Skeletal muscle satellite cell (primary cell): ENCODE measurements around the gene INVS.
"Not testable (repeated sequence)": the region's sequence is repeated elsewhere in the genome, so short reads cannot be mapped to it uniquely, and the experiment has no call there.

Experiments
- H3K27me3 ChIP-seq: 2 replicates; pipeline ENCODE4 v1.7.0; 2013; ENCODE audit warnings: low read length; ENCODE audit not compliant: control insufficient read depth, insufficient read depth
- H3K36me3 ChIP-seq: 2 replicates; pipeline ENCODE4 v1.7.0; 2013; ENCODE audit warnings: mild to moderate bottlenecking, control low read depth, low read length; ENCODE audit not compliant: insufficient read depth
- H3K4me1 ChIP-seq: 2 replicates; pipeline ENCODE4 v1.7.0; 2013; ENCODE audit warnings: low read length; ENCODE audit not compliant: control insufficient read depth, insufficient read depth
- H3K4me2 ChIP-seq: 2 replicates; pipeline ENCODE4 v1.7.0; 2013; ENCODE audit warnings: mild to moderate bottlenecking, low read length
- H3K4me3 ChIP-seq: 2 replicates; pipeline ENCODE4 v1.7.0; 2013; ENCODE audit warnings: low read length
- H3K9ac ChIP-seq: 2 replicates; pipeline ENCODE4 v1.7.0; 2013; ENCODE audit warnings: mild to moderate bottlenecking, low read depth, low read length, moderate library complexity
- H3K9me3 ChIP-seq: replicated peaks from 2 replicates; pipeline ENCODE4 v1.7.0; 2013; ENCODE audit warnings: mild to moderate bottlenecking, control low read depth, low read length

INVS gene

GRCh38 chr9:100229561-100229960, 130.5 kb downstream of the INVS start:
- H3K4me1 ChIP-seq: no peaks in the 10 kb centered on the region
- H3K36me3 ChIP-seq: peaks cover 10% of the 10 kb centered on the region
- no peaks in the 10 kb centered on the region for H3K9me3 ChIP-seq
- H3K9ac ChIP-seq: no peak overlapping the region
- no peak overlapping the region for H3K4me3 ChIP-seq
- no peaks in the 10 kb centered on the region for H3K27me3 ChIP-seq
- no peak overlapping the region for H3K4me2 ChIP-seq

DNA sequence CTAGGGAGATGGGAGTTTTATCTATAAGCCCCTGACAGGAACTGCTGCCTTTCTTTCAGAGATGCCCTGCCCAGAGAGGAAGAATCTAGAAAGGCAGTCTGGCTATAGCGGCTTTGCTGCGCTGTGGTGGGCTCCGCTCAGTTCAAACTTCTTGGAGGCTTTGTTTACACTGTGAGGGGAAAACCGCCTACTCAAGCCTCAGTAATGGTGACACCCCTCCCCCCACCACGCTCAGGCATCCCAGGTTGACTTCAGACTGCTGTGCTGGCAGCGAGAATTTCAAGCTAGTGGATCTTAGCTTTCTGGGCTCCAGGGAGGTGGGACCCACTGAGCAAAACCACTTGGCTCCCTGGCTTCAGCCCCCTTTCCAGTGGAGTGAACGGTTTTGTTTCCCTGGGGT, 137.9 kb downstream of the INVS start:
- H3K4me1 ChIP-seq, H3K9ac ChIP-seq, H3K9me3 ChIP-seq, H3K4me2 ChIP-seq, H3K36me3 ChIP-seq, H3K4me3 ChIP-seq, H3K27me3 ChIP-seq: not testable (repeated sequence)

GRCh38 chr9:100240512-100240911, 141.5 kb downstream of the INVS start:
- H3K36me3 ChIP-seq: peaks cover 7% of the 10 kb centered on the region
- no peaks in the 10 kb centered on the region for H3K27me3 ChIP-seq
- H3K4me2 ChIP-seq: no peak overlapping the region
- H3K4me1 ChIP-seq: no peaks in the 10 kb centered on the region
- no peak overlapping the region for H3K4me3 ChIP-seq
- H3K9ac ChIP-seq: no peak overlapping the region
- no peaks in the 10 kb centered on the region for H3K9me3 ChIP-seq

DNA sequence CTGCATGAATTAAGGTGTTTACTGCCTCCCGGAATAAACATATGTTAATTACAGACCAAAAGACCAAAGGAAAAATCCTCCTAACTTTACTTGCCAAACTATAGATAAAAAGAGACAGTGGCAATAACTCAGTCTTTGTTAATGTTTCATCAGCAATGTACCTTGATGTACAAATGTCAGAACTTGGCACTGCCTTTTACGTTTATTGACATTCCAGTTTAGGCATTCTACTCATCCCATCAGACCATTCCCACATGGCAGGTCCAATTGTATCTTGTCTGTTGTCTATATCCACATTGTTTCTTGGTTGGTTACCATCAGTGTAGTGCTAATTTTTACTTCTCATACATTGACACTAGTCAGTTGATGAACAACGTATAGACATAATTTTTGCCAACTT, 168.2 kb downstream of the INVS start:
- no peaks in the 10 kb centered on the region for H3K27me3 ChIP-seq
- no peak overlapping the region for H3K4me2 ChIP-seq
- no peak overlapping the region for H3K9ac ChIP-seq
- no peak overlapping the region for H3K4me3 ChIP-seq
- no peaks in the 10 kb centered on the region for H3K36me3 ChIP-seq
- no peaks in the 10 kb centered on the region for H3K9me3 ChIP-seq
- H3K4me1 ChIP-seq: no peaks in the 10 kb centered on the region

DNA sequence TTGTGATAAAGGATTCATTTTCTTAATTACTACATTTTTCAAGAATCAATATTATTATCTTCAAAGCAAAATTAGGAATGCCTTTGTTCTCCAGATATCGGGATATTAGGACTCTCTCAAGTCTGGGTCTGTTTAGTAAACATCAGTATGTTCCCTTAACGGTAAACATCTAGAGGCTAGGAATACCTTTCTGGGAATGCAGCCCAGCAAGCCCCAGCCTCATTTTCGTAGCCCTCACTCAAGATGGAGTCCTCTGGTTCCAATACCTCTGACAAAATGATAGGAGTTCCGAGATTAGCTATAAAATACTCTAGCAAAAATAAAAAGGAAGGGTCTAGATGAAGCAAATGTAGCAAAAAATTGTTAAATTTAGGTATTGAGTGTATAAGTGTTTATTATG, 169.2 kb downstream of the INVS start:
- H3K4me3 ChIP-seq: no peak overlapping the region
- H3K36me3 ChIP-seq: peaks cover 4% of the 10 kb centered on the region
- no peak overlapping the region for H3K9ac ChIP-seq
- H3K4me1 ChIP-seq: no peaks in the 10 kb centered on the region
- H3K9me3 ChIP-seq: no peaks in the 10 kb centered on the region
- no peak overlapping the region for H3K4me2 ChIP-seq
- no peaks in the 10 kb centered on the region for H3K27me3 ChIP-seq

DNA sequence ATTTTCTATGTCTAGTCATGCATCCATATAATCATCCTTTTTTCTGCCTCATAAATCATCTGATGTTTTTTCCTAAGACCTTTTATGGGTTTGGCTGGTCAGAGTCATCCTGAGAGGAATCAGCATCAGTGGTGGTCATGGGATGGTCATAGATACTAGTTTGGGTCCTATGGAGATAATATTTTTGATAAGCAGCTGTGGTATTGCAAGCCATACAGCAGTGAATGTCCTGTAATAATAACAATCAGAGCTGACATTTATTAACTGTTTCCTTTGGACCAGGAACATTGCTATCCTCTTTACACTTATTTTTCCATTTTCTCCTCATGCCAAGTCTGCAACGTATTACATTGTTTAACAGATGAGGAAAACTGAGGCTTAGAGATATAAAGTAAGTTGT, 170.6 kb downstream of the INVS start:
- Histone ChIP-seq H3K9me3 (no peaks in the 10 kb centered on the region), H3K9ac (no peak overlapping the region), H3K36me3 (peaks cover 4% of the 10 kb centered on the region), H3K27me3 (no peaks in the 10 kb centered on the region), H3K4me1 (no peaks in the 10 kb centered on the region), H3K4me3 (no peak overlapping the region), H3K4me2 (no peak overlapping the region)

- Histone ChIP-seq H3K36me3 (peaks cover 4% of the 10 kb centered on the region), H3K4me1 (peaks cover 8% of the 10 kb centered on the region), H3K9ac (no peak overlapping the region), H3K9me3 (no peaks in the 10 kb centered on the region), H3K4me2 (no peak overlapping the region), H3K4me3 (no peak overlapping the region), H3K27me3 (no peaks in the 10 kb centered on the region)
These were observed 178.3 kb downstream of the INVS start for GRCh38 chr9:100277166-100277979.

- H3K27me3 ChIP-seq: no peaks in the 10 kb centered on the region
- H3K36me3 ChIP-seq: peaks cover 17% of the 10 kb centered on the region
- H3K4me1 ChIP-seq: peaks cover 8% of the 10 kb centered on the region
- H3K9ac ChIP-seq: no peak overlapping the region
- peaks cover 6% of the 10 kb centered on the region for H3K9me3 ChIP-seq
- no peak overlapping the region for H3K4me2 ChIP-seq
- H3K4me3 ChIP-seq: no peak overlapping the region
These were observed 182.0 kb downstream of the INVS start for GRCh38 chr9:100281066-100281465.

- Histone ChIP-seq H3K4me1 (peaks cover 8% of the 10 kb centered on the region), H3K9me3 (peaks cover 6% of the 10 kb centered on the region), H3K4me3 (no peak overlapping the region), H3K36me3 (peaks cover 17% of the 10 kb centered on the region), H3K9ac (no peak overlapping the region), H3K4me2 (no peak overlapping the region), H3K27me3 (no peaks in the 10 kb centered on the region)
These were observed 182.8 kb downstream of the INVS start for GRCh38 chr9:100281676-100282387.

DNA sequence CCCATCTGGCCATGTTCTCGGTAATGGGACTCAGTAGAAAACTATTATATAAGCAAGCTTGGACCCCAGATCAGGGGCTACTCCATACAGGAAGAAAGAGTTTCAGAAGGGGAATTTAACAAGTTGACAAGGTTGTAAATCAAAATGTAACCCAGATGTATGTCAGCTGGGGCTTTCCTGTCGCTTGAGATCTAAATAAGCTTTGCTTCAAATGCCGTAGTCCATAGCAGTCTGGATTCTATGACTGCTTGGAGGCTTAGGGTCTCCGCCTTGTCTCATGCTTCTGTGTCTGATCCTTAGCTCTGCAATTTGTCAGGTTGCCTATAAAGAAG, 183.3 kb downstream of the INVS start:
- no peak overlapping the region for H3K4me2 ChIP-seq
- no peaks in the 10 kb centered on the region for H3K27me3 ChIP-seq
- H3K36me3 ChIP-seq: peaks cover 17% of the 10 kb centered on the region
- no peak overlapping the region for H3K4me3 ChIP-seq
- H3K9ac ChIP-seq: no peak overlapping the region
- H3K9me3 ChIP-seq: peaks cover 6% of the 10 kb centered on the region
- H3K4me1 ChIP-seq: peaks cover 3% of the 10 kb centered on the region

DNA sequence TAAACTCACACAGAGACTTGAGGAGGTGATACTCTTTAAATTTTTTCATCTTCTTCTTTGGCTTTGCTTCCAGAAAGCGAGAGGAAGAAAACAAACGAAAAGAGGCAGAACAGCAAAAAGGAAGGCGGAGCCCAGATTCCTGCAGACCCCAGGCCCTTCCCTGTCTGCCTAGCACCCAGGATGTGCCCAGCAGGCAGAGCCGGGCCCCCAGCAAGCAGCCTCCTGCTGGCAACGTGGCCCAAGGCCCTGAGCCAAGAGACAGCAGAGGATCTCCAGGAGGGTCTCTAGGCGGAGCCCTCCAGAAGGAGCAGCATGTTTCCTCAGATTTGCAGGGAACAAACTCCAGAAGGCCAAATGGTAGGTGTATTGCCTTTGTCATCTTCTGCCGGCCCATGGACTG, 185.2 kb downstream of the INVS start:
- Histone ChIP-seq H3K27me3 (no peaks in the 10 kb centered on the region), H3K4me3 (no peak overlapping the region), H3K9ac (no peak overlapping the region), H3K36me3 (peaks cover 32% of the 10 kb centered on the region), H3K9me3 (peaks cover 6% of the 10 kb centered on the region), H3K4me2 (no peak overlapping the region), H3K4me1 (no peaks in the 10 kb centered on the region)

- Histone ChIP-seq H3K9me3 (peaks cover 6% of the 10 kb centered on the region), H3K27me3 (no peaks in the 10 kb centered on the region), H3K4me2 (no peak overlapping the region), H3K4me3 (no peak overlapping the region), H3K36me3 (peaks cover 36% of the 10 kb centered on the region), H3K9ac (no peak overlapping the region), H3K4me1 (no peaks in the 10 kb centered on the region)
These were observed 186.0 kb downstream of the INVS start for GRCh38 chr9:100285080-100285479.
